ENCODE results near the gene TAF1.
"Not testable (repeated sequence)": the region's sequence is repeated elsewhere in the genome, so short reads cannot be mapped to it uniquely, and the experiment has no call there.

Gene TAF1

DNA sequence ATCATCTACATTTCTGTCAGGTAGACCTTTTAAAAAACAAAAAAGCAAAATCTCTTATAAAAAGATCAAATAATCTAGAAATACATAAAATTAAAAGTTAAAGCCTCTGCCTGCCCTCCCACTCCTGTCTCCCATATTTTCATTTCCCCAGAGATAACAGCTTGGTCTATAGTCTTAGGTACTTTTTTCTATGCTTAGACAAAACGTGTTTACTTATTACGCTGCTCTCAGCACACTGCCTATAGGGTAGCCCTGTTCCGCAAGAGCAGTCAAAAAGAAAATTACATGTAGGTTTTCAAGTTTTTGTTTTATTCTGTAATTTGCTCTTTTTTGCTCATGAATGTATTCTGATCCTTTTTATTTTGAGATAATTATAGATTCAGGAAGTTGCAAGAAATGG is 73.3 kb downstream of the TAF1 start:
- no peak for TF ChIP-seq CTCF (IDR thresholded peaks at IDR 0.05; ENCODE audit: low read length, missing control alignments)
- no peak for DNase-seq (ENCODE audit: low read depth)
- no peak overlapping the region for H3K4me3 ChIP-seq (replicated peaks; ENCODE audit: low read depth, low read length)

DNA sequence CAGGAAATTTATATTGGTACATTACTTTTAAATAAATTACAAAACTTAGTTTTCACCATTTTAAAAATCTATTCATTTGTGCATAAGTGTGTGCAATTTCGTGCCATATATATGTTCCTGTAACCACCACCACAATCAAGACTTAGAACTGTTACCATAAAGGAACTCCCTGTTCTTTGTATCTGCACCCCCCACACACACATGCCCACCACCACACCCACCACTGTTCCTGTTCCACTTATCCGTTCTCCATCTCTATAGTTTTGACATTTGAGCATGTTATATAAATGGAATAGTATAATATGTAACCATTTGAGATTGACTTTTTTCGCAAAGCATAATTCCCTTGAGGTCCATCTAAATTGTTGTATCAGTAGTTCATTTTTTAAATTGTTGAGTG is 73.7 kb downstream of the TAF1 start:
- DNase-seq (ENCODE audit: low read depth) = no peak
- no peak overlapping the region for H3K4me3 ChIP-seq (replicated peaks; ENCODE audit: low read depth, low read length)
- TF ChIP-seq CTCF (IDR thresholded peaks at IDR 0.05; ENCODE audit: low read length, missing control alignments) = no peak

DNA sequence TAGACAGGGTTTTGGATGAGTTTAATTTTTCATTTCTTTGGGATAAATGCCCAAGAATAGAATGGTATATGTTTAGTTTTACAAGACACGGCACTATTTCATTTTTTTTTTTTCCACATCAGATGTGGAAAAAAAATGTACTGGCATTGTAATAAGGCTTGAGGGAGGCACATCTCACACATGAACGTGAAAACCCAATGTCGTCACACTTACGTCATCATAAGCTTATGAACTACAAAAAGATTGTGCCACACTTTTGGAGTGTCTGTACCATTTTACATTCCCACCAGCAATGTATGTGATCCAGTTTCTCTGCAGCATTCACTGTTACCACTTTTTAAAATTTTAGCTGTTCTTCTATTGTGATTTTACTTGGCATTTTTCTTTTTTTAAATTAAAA is 74.2 kb downstream of the TAF1 start:
- DNase-seq (ENCODE audit: low read depth) = no peak
- no peak overlapping the region for H3K4me3 ChIP-seq (replicated peaks; ENCODE audit: low read depth, low read length)
- no peak for TF ChIP-seq CTCF (IDR thresholded peaks at IDR 0.05; ENCODE audit: low read length, missing control alignments)

DNA sequence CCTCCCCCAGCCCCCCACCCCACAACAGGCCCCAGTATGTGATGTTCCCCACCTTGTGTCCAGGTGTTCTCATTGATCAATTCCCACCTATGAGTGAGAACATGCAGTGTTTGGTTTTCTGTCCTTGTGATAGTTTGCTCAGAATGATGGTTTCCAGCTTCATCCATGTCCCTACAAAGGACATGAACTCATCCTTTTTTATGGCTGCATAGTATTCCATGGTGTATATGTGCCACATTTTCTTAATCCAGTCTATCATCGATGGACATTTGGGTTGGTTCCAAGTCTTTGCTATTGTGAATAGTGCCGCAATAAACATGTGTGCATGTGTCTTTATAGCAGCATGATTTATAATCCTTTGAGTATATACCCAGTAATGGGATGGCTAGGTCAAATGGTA is 75.7 kb downstream of the TAF1 start:
- not testable (repeated sequence) for H3K4me3 ChIP-seq (replicated peaks; ENCODE audit: low read depth, low read length); DNase-seq (ENCODE audit: low read depth)

- TF ChIP-seq CTCF (IDR thresholded peaks at IDR 0.05; ENCODE audit: low read length, missing control alignments) = no peak
- H3K4me3 ChIP-seq (replicated peaks; ENCODE audit: low read depth, low read length) = no peak overlapping the region
- no peak for DNase-seq (ENCODE audit: low read depth)
Measured at GRCh38 chrX:71450433-71451106, 84.4 kb downstream of the TAF1 start.

GRCh38 chrX:71451518-71451917 is 85.4 kb downstream of the TAF1 start:
- DNase-seq (ENCODE audit: low read depth); H3K4me3 ChIP-seq (replicated peaks; ENCODE audit: low read depth, low read length): not testable (repeated sequence)

GRCh38 chrX:71453056-71453455 is 86.9 kb downstream of the TAF1 start:
- TF ChIP-seq CTCF (IDR thresholded peaks at IDR 0.05; ENCODE audit: low read length, missing control alignments) = no peak
- DNase-seq (ENCODE audit: low read depth) = no peak
- H3K4me3 ChIP-seq (replicated peaks; ENCODE audit: low read depth, low read length) = no peak overlapping the region

GRCh38 chrX:71454222-71454621 is 88.1 kb downstream of the TAF1 start:
- no peak for TF ChIP-seq CTCF (IDR thresholded peaks at IDR 0.05; ENCODE audit: low read length, missing control alignments)
- DNase-seq (ENCODE audit: low read depth) = peak; percentile 9

More at GRCh38 chrX:71454222-71454621, 88.1 kb downstream of the TAF1 start:
- H3K4me3 ChIP-seq (replicated peaks; ENCODE audit: low read depth, low read length) = no peak overlapping the region
